Frontal cortex (tissue), 4 donors: ENCODE results near the gene FAM163B. TPM values are rescaled to one million over a fixed set of nuclear protein-coding genes. Genes with fewer than 3 reads are reported as not detected.

ENCODE experiments used
- DNase-seq, 2 donors: peaks; one replicate each; pipeline ENCODE4 v3.0.0; 2012; ENCODE audit warnings: low spot score in 2 of 2
- FAIRE-seq: peaks from 2 replicates; lab custom pipeline; 2012; peaks lifted over from hg19 to GRCh38; lab: Jason Lieb, UNC
- total RNA-seq: library from RNA; depleted of rRNA; stranded (reverse); fragments of >200 nt; gene quantifications from one replicate; pipeline ENCODE4 v1.2.3, GENCODE V29; 2014
- donor health status: control.
- donor health status: control.
- donor health status: control.

Gene FAM163B
- total RNA-seq, 1 donor from 2014 or later: 12.6 TPM

GRCh38 chr9:133621725-133622267, 12.6 kb upstream of the FAM163B start:
- no peak for FAIRE-seq

GRCh38 chr9:133619791-133620190, 10.6 kb upstream of the FAM163B start:
- DNase-seq: no peak
- FAIRE-seq: no peak

More at GRCh38 chr9:133621725-133622267, 12.6 kb upstream of the FAM163B start:
- DNase-seq: no peak

- FAIRE-seq (no peak), DNase-seq (no peak)
Observed at GRCh38 chr9:133618726-133619125, 9.5 kb upstream of the FAM163B start.

- no peak for FAIRE-seq
- DNase-seq: no peak
Observed at GRCh38 chr9:133616643-133617405, 7.6 kb upstream of the FAM163B start.

- FAIRE-seq: no peak
- DNase-seq: no peak
Observed at GRCh38 chr9:133615606-133616188, 6.5 kb upstream of the FAM163B start.

GRCh38 chr9:133615186-133615585, 6.0 kb upstream of the FAM163B start:
- FAIRE-seq (no peak), DNase-seq (no peak)

- no peak for FAIRE-seq
Observed at GRCh38 chr9:133614678-133615077, 5.5 kb upstream of the FAM163B start.

GRCh38 chr9:133614056-133614455, 4.9 kb upstream of the FAM163B start:
- DNase-seq: no peak
- no peak for FAIRE-seq

More at GRCh38 chr9:133614678-133615077, 5.5 kb upstream of the FAM163B start:
- no peak for DNase-seq

- DNase-seq (no peak), FAIRE-seq (no peak)
Observed at GRCh38 chr9:133613432-133613831, 4.2 kb upstream of the FAM163B start.

- no peak for DNase-seq
- no peak for FAIRE-seq
Observed at GRCh38 chr9:133612816-133613215, 3.6 kb upstream of the FAM163B start.

- no peak for FAIRE-seq
- no peak for DNase-seq
Observed at GRCh38 chr9:133612051-133612450, 2.9 kb upstream of the FAM163B start.

- FAIRE-seq (no peak), DNase-seq (no peak)
Observed at GRCh38 chr9:133610845-133611244, 1.7 kb upstream of the FAM163B start.

- FAIRE-seq (no peak), DNase-seq (no peak)
Observed at GRCh38 chr9:133608889-133609288, 300 bp downstream of the FAM163B start.

- DNase-seq (no peak), FAIRE-seq (no peak)
Observed at GRCh38 chr9:133608382-133608781, 807 bp downstream of the FAM163B start.

- DNase-seq: no peak
- FAIRE-seq: no peak
Observed at GRCh38 chr9:133607976-133608375, 1.2 kb downstream of the FAM163B start.

GRCh38 chr9:133607381-133607780, 1.8 kb downstream of the FAM163B start:
- FAIRE-seq (no peak), DNase-seq (no peak)

GRCh38 chr9:133606708-133607025, 2.5 kb downstream of the FAM163B start:
- DNase-seq (no peak), FAIRE-seq (no peak)

GRCh38 chr9:133605856-133606707, 3.1 kb downstream of the FAM163B start:
- DNase-seq: no peak

GRCh38 chr9:133605446-133605845, 3.7 kb downstream of the FAM163B start:
- DNase-seq (no peak), FAIRE-seq (no peak)

More at GRCh38 chr9:133605856-133606707, 3.1 kb downstream of the FAM163B start:
- no peak for FAIRE-seq

GRCh38 chr9:133604856-133605255, 4.3 kb downstream of the FAM163B start:
- no peak for FAIRE-seq
- no peak for DNase-seq
